Measurements from ENCODE around the gene CNDP1. TPM values are rescaled to one million over a fixed set of nuclear protein-coding genes. Genes with fewer than 3 reads are reported as not detected.
A peak's percentile ranks its signal among the peaks of the same experiment; 100 is the strongest.

CNDP1 gene, protein sequence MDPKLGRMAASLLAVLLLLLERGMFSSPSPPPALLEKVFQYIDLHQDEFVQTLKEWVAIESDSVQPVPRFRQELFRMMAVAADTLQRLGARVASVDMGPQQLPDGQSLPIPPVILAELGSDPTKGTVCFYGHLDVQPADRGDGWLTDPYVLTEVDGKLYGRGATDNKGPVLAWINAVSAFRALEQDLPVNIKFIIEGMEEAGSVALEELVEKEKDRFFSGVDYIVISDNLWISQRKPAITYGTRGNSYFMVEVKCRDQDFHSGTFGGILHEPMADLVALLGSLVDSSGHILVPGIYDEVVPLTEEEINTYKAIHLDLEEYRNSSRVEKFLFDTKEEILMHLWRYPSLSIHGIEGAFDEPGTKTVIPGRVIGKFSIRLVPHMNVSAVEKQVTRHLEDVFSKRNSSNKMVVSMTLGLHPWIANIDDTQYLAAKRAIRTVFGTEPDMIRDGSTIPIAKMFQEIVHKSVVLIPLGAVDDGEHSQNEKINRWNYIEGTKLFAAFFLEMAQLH
- not detected in 2 replicates for total RNA-seq (2022)
- percentile 17 among the genes with signal in this experiment for Bru-seq, nascent RNA
- percentile 21 among the genes with signal in this experiment for BruChase-seq, experiment 1, labeled RNA remaining after a 6-hour chase
- percentile 24 among the genes with signal in this experiment for BruChase-seq, experiment 2, labeled RNA remaining after a 2-hour chase
- long read RNA-seq, result 0 reads

DNA sequence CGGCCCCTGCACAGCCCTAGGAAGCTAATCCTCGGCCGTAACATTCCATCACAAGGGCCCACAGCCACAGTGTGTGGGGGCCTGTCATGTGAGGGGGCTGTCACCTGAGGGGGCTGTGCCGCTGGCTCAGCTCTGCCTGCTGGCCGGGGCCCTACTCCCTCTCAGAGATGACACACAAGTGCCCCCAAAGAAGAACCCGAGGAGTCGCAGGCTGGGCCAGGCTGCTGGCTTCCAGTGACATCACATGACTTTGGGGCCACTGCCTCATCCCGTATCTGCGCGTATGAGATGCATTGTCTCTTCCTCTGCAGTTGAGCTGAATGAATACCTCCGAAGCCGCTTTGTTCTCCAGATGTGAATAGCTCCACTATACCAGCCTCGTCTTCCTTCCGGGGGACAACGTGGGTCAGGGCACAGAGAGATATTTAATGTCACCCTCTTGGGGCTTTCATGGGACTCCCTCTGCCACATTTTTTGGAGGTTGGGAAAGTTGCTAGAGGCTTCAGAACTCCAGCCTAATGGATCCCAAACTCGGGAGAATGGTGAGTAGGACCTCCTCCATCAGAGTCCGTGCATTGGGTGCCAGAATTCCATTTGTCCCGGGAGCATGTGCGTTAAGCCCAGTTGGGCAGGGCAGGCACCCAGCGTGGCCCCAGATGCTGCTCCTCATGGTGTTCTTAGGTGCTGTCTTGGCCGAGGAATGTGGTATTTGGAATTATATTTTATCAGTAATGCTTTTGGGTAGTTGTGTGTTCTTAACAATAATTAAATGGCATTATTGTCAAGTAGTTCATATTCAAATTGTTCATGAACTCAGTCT lies at the start of gene CNDP1:
CNDP1 (plus strand) TSS at position 351 of the 820 bp plus-strand sequence; CDS start at position 519, 168 bp downstream.
- Mint-ChIP-seq H3K36me3 (ENCODE audit: insufficient read depth, unreplicated experiment) (no peaks in the 10 kb centered on the region), H3K9me3 (ENCODE audit: low read depth, unreplicated experiment) (no peaks in the 10 kb centered on the region)
- CTCF ChIA-PET, result no interaction called here

DNA sequence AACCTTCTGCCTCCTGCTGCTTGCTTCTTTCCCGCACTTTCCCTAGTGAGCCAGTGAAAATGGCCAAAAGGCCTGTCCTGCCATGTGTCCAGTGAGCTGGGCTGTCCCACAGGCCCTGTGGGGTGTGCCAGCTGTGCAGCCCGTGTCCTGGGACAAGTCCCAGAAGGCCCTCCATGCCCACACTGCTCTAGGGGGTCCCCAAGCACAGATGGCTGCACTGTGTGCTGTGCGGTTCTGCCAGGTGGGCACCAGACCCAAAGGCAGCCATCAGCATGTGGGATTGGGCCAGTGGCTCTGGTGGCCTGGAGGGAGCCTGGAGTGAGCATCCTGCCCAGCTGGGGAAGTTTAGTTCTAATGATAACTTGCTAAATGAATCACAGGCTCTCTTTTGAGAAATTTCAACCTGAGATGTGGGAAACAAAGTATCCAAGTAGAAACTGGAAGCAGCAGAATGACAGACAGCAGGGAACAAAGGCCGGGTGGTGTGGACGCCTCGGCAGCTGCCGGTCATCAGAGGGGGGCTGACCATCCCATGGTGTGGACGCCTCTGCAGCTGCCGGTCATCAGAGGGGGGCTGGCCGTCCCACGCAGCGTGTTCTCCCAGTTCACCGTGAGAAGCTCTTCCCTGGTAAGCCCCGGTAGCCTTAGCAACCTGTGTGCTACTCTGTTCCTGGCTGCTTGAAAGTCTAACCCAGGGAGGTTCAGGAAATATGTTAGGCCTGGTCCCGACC lies 48.0 kb upstream of the CNDP1 start:
- BruUV-seq (replicated peaks), result no TSS peak
- H3K4me1 Mint-ChIP-seq (ENCODE audit: low read depth, unreplicated experiment), result no peaks in the 10 kb centered on the region
- intact Hi-C loops (cut with micrococcal nuclease; ENCODE audit: unreplicated experiment), result no loop called here
- TF ChIP-seq, protein P1, sequence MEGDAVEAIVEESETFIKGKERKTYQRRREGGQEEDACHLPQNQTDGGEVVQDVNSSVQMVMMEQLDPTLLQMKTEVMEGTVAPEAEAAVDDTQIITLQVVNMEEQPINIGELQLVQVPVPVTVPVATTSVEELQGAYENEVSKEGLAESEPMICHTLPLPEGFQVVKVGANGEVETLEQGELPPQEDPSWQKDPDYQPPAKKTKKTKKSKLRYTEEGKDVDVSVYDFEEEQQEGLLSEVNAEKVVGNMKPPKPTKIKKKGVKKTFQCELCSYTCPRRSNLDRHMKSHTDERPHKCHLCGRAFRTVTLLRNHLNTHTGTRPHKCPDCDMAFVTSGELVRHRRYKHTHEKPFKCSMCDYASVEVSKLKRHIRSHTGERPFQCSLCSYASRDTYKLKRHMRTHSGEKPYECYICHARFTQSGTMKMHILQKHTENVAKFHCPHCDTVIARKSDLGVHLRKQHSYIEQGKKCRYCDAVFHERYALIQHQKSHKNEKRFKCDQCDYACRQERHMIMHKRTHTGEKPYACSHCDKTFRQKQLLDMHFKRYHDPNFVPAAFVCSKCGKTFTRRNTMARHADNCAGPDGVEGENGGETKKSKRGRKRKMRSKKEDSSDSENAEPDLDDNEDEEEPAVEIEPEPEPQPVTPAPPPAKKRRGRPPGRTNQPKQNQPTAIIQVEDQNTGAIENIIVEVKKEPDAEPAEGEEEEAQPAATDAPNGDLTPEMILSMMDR (IDR thresholded peaks at IDR 0.05; ENCODE audit: unreplicated experiment), result no peak
- no peaks in the 10 kb centered on the region for H3K36me3 Mint-ChIP-seq (ENCODE audit: insufficient read depth, unreplicated experiment)
- H3K27me3 Mint-ChIP-seq (ENCODE audit: unreplicated experiment), result peaks cover 24% of the 10 kb centered on the region
- no peak for DNase-seq
- H3K27ac Mint-ChIP-seq (ENCODE audit: unreplicated experiment), result no peak overlapping the region
- no peaks in the 10 kb centered on the region for H3K9me3 Mint-ChIP-seq (ENCODE audit: low read depth, unreplicated experiment)
- no peak overlapping the region for H3K4me3 Mint-ChIP-seq (ENCODE audit: low read depth, unreplicated experiment)
- CTCF ChIA-PET, result interaction anchor here (0.6 kb wide), 1 partner anchor 281 kb away, joined by 5 read pairs; no protein-coding TSS in a partner anchor

More for the DNA sequence above, at the start of gene CNDP1:
- no peaks in the 10 kb centered on the region for H3K4me1 Mint-ChIP-seq (ENCODE audit: low read depth, unreplicated experiment)
- no TSS peak for BruUV-seq (replicated peaks)
- TF ChIP-seq, protein P1 (IDR thresholded peaks at IDR 0.05; ENCODE audit: unreplicated experiment), result no peak
- intact Hi-C loops (cut with micrococcal nuclease; ENCODE audit: unreplicated experiment), result no loop called here
- no peak for DNase-seq
- H3K27ac Mint-ChIP-seq (ENCODE audit: unreplicated experiment), result no peak within 1 kb of the TSS
- H3K27me3 Mint-ChIP-seq (ENCODE audit: unreplicated experiment), result peaks cover 46% of the 10 kb centered on the region
- no peak within 1 kb of the TSS for H3K4me3 Mint-ChIP-seq (ENCODE audit: low read depth, unreplicated experiment)

DNA sequence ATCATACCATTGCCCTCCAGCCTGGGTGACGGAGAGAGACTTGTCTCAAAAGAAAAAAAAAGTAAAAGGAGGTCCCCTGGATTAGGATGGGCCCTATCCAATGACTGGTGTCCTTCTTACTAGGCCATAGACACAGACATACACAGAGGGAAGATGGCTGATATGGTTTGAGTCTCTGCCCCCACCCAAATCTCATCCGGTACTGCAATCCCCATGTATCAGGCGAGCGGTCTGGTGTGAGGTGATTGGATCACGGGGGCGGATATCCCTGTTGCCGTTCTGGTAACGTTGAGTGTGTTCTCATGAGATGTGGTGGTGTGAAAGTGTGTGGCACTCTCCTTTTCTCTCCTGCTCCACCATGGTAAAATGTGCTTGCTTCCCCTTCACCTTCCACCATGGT lies 45.9 kb upstream of the CNDP1 start:
- Mint-ChIP-seq H3K9me3 (ENCODE audit: low read depth, unreplicated experiment) (no peaks in the 10 kb centered on the region), H3K4me1 (ENCODE audit: low read depth, unreplicated experiment) (no peaks in the 10 kb centered on the region), H3K4me3 (ENCODE audit: low read depth, unreplicated experiment) (no peak overlapping the region), H3K36me3 (ENCODE audit: insufficient read depth, unreplicated experiment) (no peaks in the 10 kb centered on the region), H3K27me3 (ENCODE audit: unreplicated experiment) (peaks cover 24% of the 10 kb centered on the region), H3K27ac (ENCODE audit: unreplicated experiment) (no peak overlapping the region)
- no TSS peak for BruUV-seq (replicated peaks)
- TF ChIP-seq, protein P1 (IDR thresholded peaks at IDR 0.05; ENCODE audit: unreplicated experiment), result no peak
- CTCF ChIA-PET, result no interaction called here
- DNase-seq, result no peak
- intact Hi-C loops (cut with micrococcal nuclease; ENCODE audit: unreplicated experiment), result no loop called here

DNA sequence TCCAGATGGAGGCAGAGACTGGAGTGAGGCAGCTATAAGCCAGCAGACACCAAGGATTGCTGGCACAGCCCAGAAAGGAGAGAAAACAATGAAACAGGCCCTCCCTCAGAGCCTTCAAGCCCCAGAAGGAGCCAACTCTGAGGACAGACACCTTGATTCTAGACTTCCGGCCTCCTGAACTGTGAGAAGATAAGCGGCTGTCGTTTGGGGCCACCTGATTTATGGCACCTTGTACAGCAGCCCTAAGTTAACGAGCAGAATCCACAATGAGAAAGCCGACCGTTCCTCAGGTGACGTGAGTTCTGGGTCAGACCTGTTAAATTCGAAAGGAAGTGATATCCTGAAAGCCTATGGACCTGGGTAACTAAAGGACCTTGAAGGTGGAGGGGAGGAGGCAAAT lies 45.4 kb upstream of the CNDP1 start:
- no peaks in the 10 kb centered on the region for H3K36me3 Mint-ChIP-seq (ENCODE audit: insufficient read depth, unreplicated experiment)
- H3K9me3 Mint-ChIP-seq (ENCODE audit: low read depth, unreplicated experiment), result no peaks in the 10 kb centered on the region
- H3K4me1 Mint-ChIP-seq (ENCODE audit: low read depth, unreplicated experiment), result no peaks in the 10 kb centered on the region
- peaks cover 24% of the 10 kb centered on the region for H3K27me3 Mint-ChIP-seq (ENCODE audit: unreplicated experiment)
- intact Hi-C loops (cut with micrococcal nuclease; ENCODE audit: unreplicated experiment), result no loop called here
- H3K27ac Mint-ChIP-seq (ENCODE audit: unreplicated experiment), result no peak overlapping the region
- CTCF ChIA-PET, result no interaction called here
- DNase-seq, result no peak
- BruUV-seq (replicated peaks), result no TSS peak
- H3K4me3 Mint-ChIP-seq (ENCODE audit: low read depth, unreplicated experiment), result no peak overlapping the region
- TF ChIP-seq, protein P1 (IDR thresholded peaks at IDR 0.05; ENCODE audit: unreplicated experiment), result no peak
